Myocyte (in vitro differentiated cells): Measurements from ENCODE around the gene PHOSPHO1. TPM values are rescaled to one million over a fixed set of nuclear protein-coding genes. Genes with fewer than 3 reads are reported as not detected.

ENCODE experiments used
- DNase-seq: peaks from one replicate; pipeline ENCODE4 v3.0.0-alpha.2; 2012; ENCODE audit warnings: low read depth
- total RNA-seq: library from RNA; depleted of rRNA; stranded (reverse); fragments of >200 nt; gene quantifications from 2 replicates; pipeline ENCODE4 v1.2.3, GENCODE V29; 2014

Gene PHOSPHO1
- total RNA-seq, 1 donor from 2014 or later, result 22.4 TPM

- no peak for DNase-seq
Measured at GRCh38 chr17:49244839-49245238, 14.3 kb upstream of the PHOSPHO1 start.

- DNase-seq, result no peak
Measured at GRCh38 chr17:49242813-49243212, 12.2 kb upstream of the PHOSPHO1 start.

GRCh38 chr17:49241692-49242397 lies 11.3 kb upstream of the PHOSPHO1 start:
- DNase-seq, result no peak

GRCh38 chr17:49241040-49241439 lies 10.5 kb upstream of the PHOSPHO1 start:
- DNase-seq, result no peak

GRCh38 chr17:49240619-49241018 lies 10.0 kb upstream of the PHOSPHO1 start:
- DNase-seq, result no peak

- DNase-seq, result no peak
Measured at GRCh38 chr17:49239963-49240362, 9.4 kb upstream of the PHOSPHO1 start.

- no peak for DNase-seq
Measured at GRCh38 chr17:49235896-49236295, 5.3 kb upstream of the PHOSPHO1 start.

- no peak for DNase-seq
Measured at GRCh38 chr17:49234509-49235080, 4.0 kb upstream of the PHOSPHO1 start.

GRCh38 chr17:49231563-49231894 lies 942 bp upstream of the PHOSPHO1 start:
- no peak for DNase-seq

GRCh38 chr17:49229805-49230600 lies 584 bp downstream of the PHOSPHO1 start:
- peak; percentile 91 for DNase-seq

GRCh38 chr17:49229076-49229804 lies 1.3 kb downstream of the PHOSPHO1 start:
- DNase-seq, result no peak

- DNase-seq, result peak; percentile 78
Measured at GRCh38 chr17:49227436-49228261, 2.9 kb downstream of the PHOSPHO1 start.

GRCh38 chr17:49226771-49227435 lies 3.7 kb downstream of the PHOSPHO1 start:
- no peak for DNase-seq

- no peak for DNase-seq
Measured at GRCh38 chr17:49225554-49226236, 4.9 kb downstream of the PHOSPHO1 start.

- no peak for DNase-seq
Measured at GRCh38 chr17:49224997-49225337, 5.6 kb downstream of the PHOSPHO1 start.

GRCh38 chr17:49224198-49224996 lies 6.2 kb downstream of the PHOSPHO1 start:
- DNase-seq, result no peak

GRCh38 chr17:49223517-49224197 lies 6.9 kb downstream of the PHOSPHO1 start:
- peak; percentile 40 for DNase-seq

GRCh38 chr17:49223168-49223516 lies 7.4 kb downstream of the PHOSPHO1 start:
- no peak for DNase-seq
